ENCODE data around the gene BRD3. TPM values are rescaled to one million over a fixed set of nuclear protein-coding genes. Genes with fewer than 3 reads are reported as not detected.

BRD3 gene
- 8.0 and 9.8 TPM in 2 replicates for total RNA-seq (2014; rRNA removed; shearing (Covaris generic))

DNA sequence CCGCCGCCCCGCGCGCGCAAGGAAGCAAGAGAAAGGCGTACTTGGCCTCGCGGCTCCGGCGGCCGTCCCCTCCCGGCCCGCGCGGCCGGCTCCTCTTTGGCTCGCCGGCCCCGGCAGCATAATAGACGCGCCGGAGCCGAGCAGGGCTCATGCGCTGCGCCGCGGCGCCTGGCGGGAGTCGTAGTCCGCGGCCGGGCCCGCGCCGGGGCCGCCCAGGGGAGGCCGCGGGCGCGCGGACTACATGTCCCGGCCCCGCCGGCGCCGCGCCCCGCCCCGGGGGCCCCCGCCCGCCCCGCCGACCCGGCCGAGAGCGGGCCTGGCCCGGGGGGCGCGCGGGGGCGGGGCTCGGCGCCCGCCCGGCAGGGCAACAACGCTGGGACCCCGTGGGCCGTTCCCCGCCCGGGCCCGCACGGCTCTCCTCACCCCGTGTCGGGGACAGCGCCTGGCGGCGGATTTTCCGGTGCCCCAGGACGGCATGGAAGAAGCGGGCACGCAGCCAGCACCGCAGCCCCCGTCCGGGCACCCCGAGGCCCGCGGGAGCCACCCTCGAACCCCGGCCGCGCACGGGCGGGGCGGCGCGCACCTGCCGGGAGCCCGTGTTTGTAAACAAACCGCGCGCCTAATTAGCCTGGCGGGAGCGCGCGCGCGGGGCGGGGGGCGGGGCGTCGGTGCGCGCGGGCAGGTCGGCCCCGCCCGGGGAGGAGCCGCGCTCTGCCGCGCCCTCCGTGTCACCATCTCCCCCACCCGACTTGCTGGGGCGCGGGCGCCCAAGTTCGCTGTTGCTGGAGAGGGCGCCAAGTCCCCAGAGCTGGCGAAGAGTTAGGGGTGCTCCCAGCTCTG is at the start of gene BRD3:
Gene BRD3, minus strand, starts transcription at position 123 of the 840 bp plus-strand sequence. CDS start 14,549 bp downstream, outside the sequence.

DNA sequence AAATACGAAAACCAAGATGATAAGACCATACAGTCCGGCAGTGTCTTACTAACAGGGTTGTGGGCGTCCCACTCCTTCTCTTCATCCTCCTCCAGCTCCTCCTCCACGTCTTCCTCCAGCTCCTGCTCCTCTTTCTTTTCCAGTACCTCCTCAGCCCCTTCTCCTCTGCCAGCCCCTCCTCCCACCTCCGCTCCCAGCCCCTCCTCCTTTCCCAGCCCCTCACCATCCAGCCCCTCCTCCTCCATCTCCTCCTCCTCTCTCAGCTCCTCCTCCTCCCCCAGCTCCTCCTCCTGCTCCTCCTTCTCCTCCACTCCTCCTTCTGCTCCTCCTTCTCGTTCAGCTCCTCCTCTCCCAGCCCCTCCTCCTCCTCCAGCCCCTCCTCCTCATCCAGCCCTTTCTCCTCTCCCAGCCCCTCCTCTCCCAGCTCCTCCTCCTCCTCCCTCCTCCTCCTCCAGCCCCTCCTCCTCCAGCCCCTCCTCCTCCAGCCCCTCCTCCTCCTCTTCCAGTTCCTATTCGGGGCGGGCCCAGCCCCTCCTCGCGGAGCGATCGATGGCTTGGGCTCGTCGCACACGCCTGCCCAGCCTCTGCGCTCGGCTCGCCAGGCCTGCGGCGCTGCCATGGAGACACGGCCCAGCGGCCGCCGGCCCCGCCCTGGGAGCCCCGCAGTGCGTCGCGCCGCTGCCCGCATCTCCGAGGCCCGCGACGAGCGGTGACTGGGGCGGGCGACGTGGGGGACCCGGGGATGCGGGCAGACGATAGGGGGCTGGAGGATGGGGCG is 42.8 kb downstream of the BRD3 start, which contains the start of gene BRD3OS:
Gene BRD3OS, plus strand, starts transcription at position 654 of the 778 bp plus-strand sequence. CDS start 1,267 bp downstream, outside the sequence.

DNA sequence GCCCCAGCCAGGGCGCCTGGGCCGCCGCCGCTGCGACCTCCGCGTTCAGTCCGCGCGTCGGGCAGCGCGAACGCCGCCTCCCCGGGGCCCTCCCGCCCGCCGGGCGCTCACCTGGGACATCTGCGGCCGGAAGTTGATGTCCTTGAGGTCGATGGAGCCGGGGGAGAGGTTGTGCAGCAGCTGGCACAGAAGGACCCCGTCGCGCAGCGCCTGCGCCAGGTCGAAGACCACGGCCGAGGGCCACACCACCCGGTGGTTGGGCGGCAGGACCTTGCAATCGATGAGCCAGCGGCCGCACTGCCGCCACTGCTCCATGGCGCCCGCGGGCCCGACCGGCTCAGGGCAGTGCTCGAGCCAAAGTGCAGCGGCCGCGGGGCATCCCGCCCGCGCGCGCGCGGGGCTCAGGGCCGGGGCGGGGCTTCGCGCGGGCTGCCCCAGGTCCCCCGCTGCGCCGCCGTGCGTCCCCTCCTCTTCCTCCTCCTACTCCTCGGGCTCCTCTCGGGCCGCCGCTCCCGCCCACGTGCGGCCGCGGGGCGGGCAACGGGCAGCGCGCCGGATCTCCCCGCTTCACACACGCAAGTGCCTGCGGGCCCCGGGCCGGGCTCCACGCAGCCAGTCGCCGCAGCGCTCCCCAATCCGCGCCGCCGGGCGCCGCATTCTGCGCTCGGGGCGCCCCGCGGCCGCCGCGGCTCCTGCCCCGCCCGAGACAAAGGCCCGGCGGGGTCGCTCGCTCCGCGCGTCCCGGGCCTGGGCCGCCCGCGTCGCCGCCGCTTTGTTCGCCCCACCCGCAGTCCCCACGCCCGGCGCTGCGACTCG is 75.7 kb downstream of the BRD3 start, which contains the start of gene VAV2:
Gene VAV2, minus strand, starts transcription at position 361 of the 816 bp plus-strand sequence. Its CDS starts 46 bp downstream, at position 315.

Other genes starting within 250 kb of the BRD3 start
- 13.3 and 14.7 TPM in 2 replicates for gene VAV2, start 75.7 kb downstream of the BRD3 start, total RNA-seq (2014; rRNA removed; shearing (Covaris generic))
- gene BRD3OS, start 42.5 kb downstream of the BRD3 start, total RNA-seq (2014; rRNA removed; shearing (Covaris generic)), result 21.4 and 25.3 TPM in 2 replicates
- gene WDR5, start 68.1 kb upstream of the BRD3 start, total RNA-seq (2014; rRNA removed; shearing (Covaris generic)), result 34.5 and 35.4 TPM in 2 replicates
- gene RNU6ATAC, start 96.5 kb upstream of the BRD3 start, total RNA-seq (2014; rRNA removed; shearing (Covaris generic)), result not detected in 2 replicates